HCT116 (cell line): ENCODE measurements around the gene IRX6.

Experiments used
- POLR2A ChIP-seq: IDR thresholded peaks from 2 replicates; pipeline ENCODE4 v1.7.0; 2011; ENCODE audit warnings: borderline replicate concordance; ENCODE audit not compliant: insufficient read depth, insufficient read length; ENCODE audit errors: extremely low read depth
- SP1 ChIP-seq: IDR thresholded peaks from 2 replicates; pipeline ENCODE4 v1.6.1; 2012; ENCODE audit warnings: low read depth
- TF ChIP-seq, protein P1 (sequence below), 3 experiments: fragments of 200-600 bp in 1 of 3; sonication (generic) in 1 of 3; IDR thresholded peaks in 2 of 3; conservative IDR thresholded peaks in 1 of 3; 2 replicates each; pipeline ENCODE4 v1.5.1; 2012 to 2017; ENCODE audit warnings: low read depth in 2 of 3, low read length in 2 of 3, antibody characterized with exemption in 1 of 3, borderline replicate concordance in 1 of 3, control low read depth in 1 of 3, mild to moderate bottlenecking in 1 of 3, mixed read lengths in 1 of 3, mixed run types in 1 of 3, moderate library complexity in 1 of 3; ENCODE audit not compliant: insufficient read depth in 1 of 3

DNA sequence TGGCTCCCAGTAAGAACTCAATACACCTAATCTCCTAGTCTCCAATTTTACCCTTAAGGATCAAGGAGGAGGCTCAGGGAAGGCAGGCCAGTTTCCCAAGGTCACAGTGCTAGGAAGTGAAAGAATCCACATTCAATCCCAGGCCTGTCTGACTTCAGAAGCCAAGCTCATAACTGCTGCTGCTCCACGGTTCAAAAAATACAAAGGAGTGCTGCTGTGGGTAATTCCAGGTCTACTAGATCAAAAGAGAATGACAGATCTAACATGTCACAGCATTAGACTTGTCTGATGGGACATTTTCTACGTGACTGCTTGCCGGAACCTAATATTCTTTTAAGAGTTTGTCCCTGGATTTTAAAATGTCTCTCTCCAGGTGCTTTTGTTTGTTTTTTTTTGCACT is 48.8 kb upstream of the IRX6 start:
- TF ChIP-seq, protein P1, sequence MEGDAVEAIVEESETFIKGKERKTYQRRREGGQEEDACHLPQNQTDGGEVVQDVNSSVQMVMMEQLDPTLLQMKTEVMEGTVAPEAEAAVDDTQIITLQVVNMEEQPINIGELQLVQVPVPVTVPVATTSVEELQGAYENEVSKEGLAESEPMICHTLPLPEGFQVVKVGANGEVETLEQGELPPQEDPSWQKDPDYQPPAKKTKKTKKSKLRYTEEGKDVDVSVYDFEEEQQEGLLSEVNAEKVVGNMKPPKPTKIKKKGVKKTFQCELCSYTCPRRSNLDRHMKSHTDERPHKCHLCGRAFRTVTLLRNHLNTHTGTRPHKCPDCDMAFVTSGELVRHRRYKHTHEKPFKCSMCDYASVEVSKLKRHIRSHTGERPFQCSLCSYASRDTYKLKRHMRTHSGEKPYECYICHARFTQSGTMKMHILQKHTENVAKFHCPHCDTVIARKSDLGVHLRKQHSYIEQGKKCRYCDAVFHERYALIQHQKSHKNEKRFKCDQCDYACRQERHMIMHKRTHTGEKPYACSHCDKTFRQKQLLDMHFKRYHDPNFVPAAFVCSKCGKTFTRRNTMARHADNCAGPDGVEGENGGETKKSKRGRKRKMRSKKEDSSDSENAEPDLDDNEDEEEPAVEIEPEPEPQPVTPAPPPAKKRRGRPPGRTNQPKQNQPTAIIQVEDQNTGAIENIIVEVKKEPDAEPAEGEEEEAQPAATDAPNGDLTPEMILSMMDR (IDR thresholded peaks at IDR 0.05 in 2 of 3, conservative IDR thresholded peaks at IDR 0.05 in 1 of 3; ENCODE audit: borderline replicate concordance in 1 of 3, insufficient read depth in 1 of 3, low read depth in 2 of 3, low read length in 2 of 3), result no peak
- TF ChIP-seq POLR2A (no peak), SP1 (no peak)
